ENCODE measurements around the gene SMAD5. TPM values are rescaled to one million over a fixed set of nuclear protein-coding genes. Genes with fewer than 3 reads are reported as not detected.

The SMAD5 gene
- total and polyA plus RNA-seq, 2 donors, result 20.4 to 167 TPM

GRCh38 chr5:136190091-136190720 is 57.6 kb downstream of the SMAD5 start:
- Histone ChIP-seq H3K36me3 (ENCODE audit: insufficient read depth) (no peaks in the 10 kb centered on the region), H3K4me1 (ENCODE audit: insufficient read depth) (peaks cover 1% of the 10 kb centered on the region), H3K4me3 (ENCODE audit: low read depth, low read length) (no peak overlapping the region), H3K27ac (ENCODE audit: low read depth) (no peak overlapping the region)
- WGBS, result 41% methylated on average over 5 of the region's 5 CpGs
- DNase-seq (ENCODE audit: extremely low spot score), result no peak

- Histone ChIP-seq H3K27ac (ENCODE audit: low read depth) (no peak overlapping the region), H3K4me3 (ENCODE audit: low read depth, low read length) (no peak overlapping the region), H3K36me3 (ENCODE audit: insufficient read depth) (no peaks in the 10 kb centered on the region), H3K4me1 (ENCODE audit: insufficient read depth) (peaks cover 1% of the 10 kb centered on the region)
- DNase-seq (ENCODE audit: extremely low spot score), result no peak
- 35% methylated on average over 1 of the region's 1 CpG for WGBS
Measured at GRCh38 chr5:136190904-136191303, 58.3 kb downstream of the SMAD5 start.

GRCh38 chr5:136191304-136192014 is 58.8 kb downstream of the SMAD5 start:
- DNase-seq (ENCODE audit: extremely low spot score), result no peak
- WGBS, result 21% methylated on average over 44 of the region's 44 CpGs
- Histone ChIP-seq H3K36me3 (ENCODE audit: insufficient read depth) (no peaks in the 10 kb centered on the region), H3K4me3 (ENCODE audit: low read depth, low read length) (peak overlapping the region; percentile 37), H3K4me1 (ENCODE audit: insufficient read depth) (peaks cover 1% of the 10 kb centered on the region), H3K27ac (ENCODE audit: low read depth) (no peak overlapping the region)

- DNase-seq (ENCODE audit: extremely low spot score), result no peak
- 1% methylated on average over 56 of the region's 56 CpGs for WGBS
- H3K4me1 ChIP-seq (ENCODE audit: insufficient read depth), result peaks cover 1% of the 10 kb centered on the region
- peak overlapping the region; percentile 37 for H3K4me3 ChIP-seq (ENCODE audit: low read depth, low read length)
- no peaks in the 10 kb centered on the region for H3K36me3 ChIP-seq (ENCODE audit: insufficient read depth)
- no peak overlapping the region for H3K27ac ChIP-seq (ENCODE audit: low read depth)
Measured at GRCh38 chr5:136192015-136192525, 59.4 kb downstream of the SMAD5 start.

- under 1% methylated on average over 81 of the region's 81 CpGs for WGBS
- Histone ChIP-seq H3K4me3 (ENCODE audit: low read depth, low read length) (peak within 1 kb of the TSS; percentile 37), H3K27ac (ENCODE audit: low read depth) (no peak within 1 kb of the TSS), H3K4me1 (ENCODE audit: insufficient read depth) (peaks cover 1% of the 10 kb centered on the region), H3K36me3 (ENCODE audit: insufficient read depth) (no peaks in the 10 kb centered on the region)
- no peak for DNase-seq (ENCODE audit: extremely low spot score)
Measured at GRCh38 chr5:136192526-136193321, 60.1 kb downstream of the SMAD5 start, which contains the start of gene SMIM32. TSS of gene SMIM32 (minus strand) at chr5:136193162. CDS start at chr5:136192524, 638 bp downstream.

GRCh38 chr5:136193322-136193935 is 60.8 kb downstream of the SMAD5 start:
- peaks cover 1% of the 10 kb centered on the region for H3K4me1 ChIP-seq (ENCODE audit: insufficient read depth)
- peak overlapping the region; percentile 37 for H3K4me3 ChIP-seq (ENCODE audit: low read depth, low read length)
- 53% methylated on average over 18 of the region's 18 CpGs for WGBS
- DNase-seq (ENCODE audit: extremely low spot score), result no peak
- no peaks in the 10 kb centered on the region for H3K36me3 ChIP-seq (ENCODE audit: insufficient read depth)
- H3K27ac ChIP-seq (ENCODE audit: low read depth), result no peak overlapping the region

- no peaks in the 10 kb centered on the region for H3K36me3 ChIP-seq (ENCODE audit: insufficient read depth)
- H3K4me1 ChIP-seq (ENCODE audit: insufficient read depth), result peaks cover 1% of the 10 kb centered on the region
- no peak overlapping the region for H3K27ac ChIP-seq (ENCODE audit: low read depth)
- WGBS, result 88% methylated on average over 3 of the region's 3 CpGs
- DNase-seq (ENCODE audit: extremely low spot score), result no peak
- H3K4me3 ChIP-seq (ENCODE audit: low read depth, low read length), result no peak overlapping the region
Measured at GRCh38 chr5:136194576-136194975, 61.9 kb downstream of the SMAD5 start.

GRCh38 chr5:136195971-136196820 is 63.6 kb downstream of the SMAD5 start:
- no peak overlapping the region for H3K27ac ChIP-seq (ENCODE audit: low read depth)
- H3K4me3 ChIP-seq (ENCODE audit: low read depth, low read length), result no peak overlapping the region
- H3K36me3 ChIP-seq (ENCODE audit: insufficient read depth), result no peaks in the 10 kb centered on the region
- 50% methylated on average over 12 of the region's 12 CpGs for WGBS
- H3K4me1 ChIP-seq (ENCODE audit: insufficient read depth), result peaks cover under 1% of the 10 kb centered on the region
- no peak for DNase-seq (ENCODE audit: extremely low spot score)

GRCh38 chr5:136197462-136198142 is 65.0 kb downstream of the SMAD5 start:
- Histone ChIP-seq H3K27ac (ENCODE audit: low read depth) (no peak overlapping the region), H3K36me3 (ENCODE audit: insufficient read depth) (no peaks in the 10 kb centered on the region), H3K4me1 (ENCODE audit: insufficient read depth) (no peaks in the 10 kb centered on the region), H3K4me3 (ENCODE audit: low read depth, low read length) (no peak overlapping the region)
- 93% methylated on average over 4 of the region's 4 CpGs for WGBS
- DNase-seq (ENCODE audit: extremely low spot score), result no peak

- no peak overlapping the region for H3K4me3 ChIP-seq (ENCODE audit: low read depth, low read length)
- WGBS, result 93% methylated on average over 5 of the region's 5 CpGs
- no peaks in the 10 kb centered on the region for H3K4me1 ChIP-seq (ENCODE audit: insufficient read depth)
- DNase-seq (ENCODE audit: extremely low spot score), result no peak
- no peaks in the 10 kb centered on the region for H3K36me3 ChIP-seq (ENCODE audit: insufficient read depth)
- H3K27ac ChIP-seq (ENCODE audit: low read depth), result no peak overlapping the region
Measured at GRCh38 chr5:136198453-136198852, 65.8 kb downstream of the SMAD5 start.

GRCh38 chr5:136199408-136199807 is 66.8 kb downstream of the SMAD5 start:
- Histone ChIP-seq H3K27ac (ENCODE audit: low read depth) (no peak overlapping the region), H3K4me1 (ENCODE audit: insufficient read depth) (no peaks in the 10 kb centered on the region), H3K36me3 (ENCODE audit: insufficient read depth) (no peaks in the 10 kb centered on the region), H3K4me3 (ENCODE audit: low read depth, low read length) (no peak overlapping the region)
- 91% methylated on average over 7 of the region's 7 CpGs for WGBS
- DNase-seq (ENCODE audit: extremely low spot score), result no peak

GRCh38 chr5:136200130-136200529 is 67.5 kb downstream of the SMAD5 start:
- 78% methylated on average over 4 of the region's 4 CpGs for WGBS
- no peak overlapping the region for H3K27ac ChIP-seq (ENCODE audit: low read depth)
- no peak for DNase-seq (ENCODE audit: extremely low spot score)
- no peaks in the 10 kb centered on the region for H3K36me3 ChIP-seq (ENCODE audit: insufficient read depth)
- H3K4me3 ChIP-seq (ENCODE audit: low read depth, low read length), result no peak overlapping the region
- no peaks in the 10 kb centered on the region for H3K4me1 ChIP-seq (ENCODE audit: insufficient read depth)

Data from urinary bladder (tissue), 4 donors.